ENCODE results near the gene KLHL29.

The KLHL29 gene

GRCh38 chr2:23468474-23469141, 83.6 kb downstream of the KLHL29 start:
- H3K4me3 ChIP-seq (ENCODE audit: low read depth, low read length): no peak overlapping the region

- H3K4me3 ChIP-seq (ENCODE audit: low read depth, low read length): no peak overlapping the region
These were observed 84.2 kb downstream of the KLHL29 start for GRCh38 chr2:23469142-23469540.

- no peak overlapping the region for H3K4me3 ChIP-seq (ENCODE audit: low read depth, low read length)
These were observed 90.1 kb downstream of the KLHL29 start for GRCh38 chr2:23475036-23475435.

- H3K4me3 ChIP-seq (ENCODE audit: low read depth, low read length): no peak overlapping the region
These were observed 90.5 kb downstream of the KLHL29 start for GRCh38 chr2:23475473-23475872.

GRCh38 chr2:23476786-23477185, 91.8 kb downstream of the KLHL29 start:
- H3K4me3 ChIP-seq (ENCODE audit: low read depth, low read length): no peak overlapping the region

- no peak overlapping the region for H3K4me3 ChIP-seq (ENCODE audit: low read depth, low read length)
These were observed 92.4 kb downstream of the KLHL29 start for GRCh38 chr2:23477392-23477791.

GRCh38 chr2:23478087-23478932, 93.3 kb downstream of the KLHL29 start:
- H3K4me3 ChIP-seq (ENCODE audit: low read depth, low read length): no peak overlapping the region

- H3K4me3 ChIP-seq (ENCODE audit: low read depth, low read length): no peak overlapping the region
These were observed 94.1 kb downstream of the KLHL29 start for GRCh38 chr2:23478933-23479683.

GRCh38 chr2:23480957-23481797, 96.2 kb downstream of the KLHL29 start:
- no peak overlapping the region for H3K4me3 ChIP-seq (ENCODE audit: low read depth, low read length)

- H3K4me3 ChIP-seq (ENCODE audit: low read depth, low read length): no peak overlapping the region
These were observed 97.2 kb downstream of the KLHL29 start for GRCh38 chr2:23482188-23482587.

- no peak overlapping the region for H3K4me3 ChIP-seq (ENCODE audit: low read depth, low read length)
These were observed 97.6 kb downstream of the KLHL29 start for GRCh38 chr2:23482607-23483006.

- H3K4me3 ChIP-seq (ENCODE audit: low read depth, low read length): no peak overlapping the region
These were observed 98.8 kb downstream of the KLHL29 start for GRCh38 chr2:23483791-23484190.

- H3K4me3 ChIP-seq (ENCODE audit: low read depth, low read length): no peak overlapping the region
These were observed 99.3 kb downstream of the KLHL29 start for GRCh38 chr2:23484275-23484674.

- H3K4me3 ChIP-seq (ENCODE audit: low read depth, low read length): no peak overlapping the region
These were observed 99.8 kb downstream of the KLHL29 start for GRCh38 chr2:23484767-23485166.

GRCh38 chr2:23485261-23485660, 100.3 kb downstream of the KLHL29 start:
- no peak overlapping the region for H3K4me3 ChIP-seq (ENCODE audit: low read depth, low read length)

GRCh38 chr2:23485841-23486683, 101.1 kb downstream of the KLHL29 start:
- no peak overlapping the region for H3K4me3 ChIP-seq (ENCODE audit: low read depth, low read length)

- no peak overlapping the region for H3K4me3 ChIP-seq (ENCODE audit: low read depth, low read length)
These were observed 101.7 kb downstream of the KLHL29 start for GRCh38 chr2:23486684-23487075.

- no peak overlapping the region for H3K4me3 ChIP-seq (ENCODE audit: low read depth, low read length)
These were observed 102.9 kb downstream of the KLHL29 start for GRCh38 chr2:23487735-23488492.

- no peak overlapping the region for H3K4me3 ChIP-seq (ENCODE audit: low read depth, low read length)
These were observed 103.6 kb downstream of the KLHL29 start for GRCh38 chr2:23488584-23488983.

Measured in iPS-11a (cell line).